GM19023 (cell line): ENCODE measurements around the gene LBHD1.
"Not testable (repeated sequence)": the region's sequence is repeated elsewhere in the genome, so short reads cannot be mapped to it uniquely, and the experiment has no call there.

Source experiments
- ATAC-seq: cut with Tn5 transposase; IDR thresholded peaks from one replicate; pipeline ENCODE4 v1.9.1; 2021; ENCODE audit warnings: mild to moderate bottlenecking, moderate library complexity; ENCODE audit not compliant: unreplicated experiment

LBHD1 gene

DNA sequence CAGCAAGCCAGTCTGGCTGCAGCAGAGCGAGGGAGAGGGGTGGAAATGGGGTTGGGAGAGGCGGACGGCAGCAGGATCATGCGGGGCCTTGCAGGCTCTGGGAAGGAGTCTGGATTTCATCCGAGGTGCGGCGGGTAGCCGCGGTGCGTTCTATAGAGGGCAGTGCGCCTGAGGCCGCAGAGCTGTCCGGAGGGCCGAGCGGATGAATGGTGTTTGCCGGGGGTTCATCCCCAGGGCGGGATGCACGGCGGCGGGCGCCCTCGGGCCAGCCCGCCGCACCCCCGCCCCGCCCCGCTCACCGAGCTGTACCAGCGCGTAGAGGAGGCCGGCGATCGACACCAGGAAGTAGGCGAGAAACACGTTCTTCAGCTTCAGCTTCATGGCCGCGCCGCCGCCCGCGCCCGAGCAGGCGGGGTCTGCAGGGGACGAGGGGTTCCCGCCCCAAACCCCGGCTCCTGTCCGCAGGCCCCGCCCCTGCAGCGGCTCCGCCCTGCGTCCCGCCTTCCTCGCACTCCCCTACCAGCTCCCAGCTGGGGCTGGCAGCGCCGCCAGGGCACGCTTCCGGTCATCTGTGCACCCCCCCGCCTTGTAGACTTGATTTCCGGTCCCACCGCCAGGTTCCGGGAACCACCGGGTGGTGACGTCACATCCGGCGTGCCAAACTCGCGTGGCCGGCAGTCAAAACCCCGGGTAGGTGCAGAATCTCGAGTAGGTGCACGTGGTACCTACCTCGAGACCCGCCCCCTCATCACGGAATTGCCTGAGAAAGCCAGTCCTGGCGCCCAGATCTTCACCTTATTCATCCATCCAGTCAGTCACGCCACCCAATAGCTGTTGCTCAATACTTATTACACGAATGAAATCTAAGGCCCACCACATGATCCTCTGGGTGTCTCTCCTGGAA lies 50.2 kb downstream of the LBHD1 start, which contains the start of gene B3GAT3:
Gene B3GAT3, minus strand, starts transcription at position 420 of the 904 bp plus-strand sequence. Its CDS starts 39 bp downstream, at position 381.
- ATAC-seq: peak; percentile 97

GRCh38 chr11:62621027-62621566 lies 51.0 kb downstream of the LBHD1 start:
- ATAC-seq: no peak

DNA sequence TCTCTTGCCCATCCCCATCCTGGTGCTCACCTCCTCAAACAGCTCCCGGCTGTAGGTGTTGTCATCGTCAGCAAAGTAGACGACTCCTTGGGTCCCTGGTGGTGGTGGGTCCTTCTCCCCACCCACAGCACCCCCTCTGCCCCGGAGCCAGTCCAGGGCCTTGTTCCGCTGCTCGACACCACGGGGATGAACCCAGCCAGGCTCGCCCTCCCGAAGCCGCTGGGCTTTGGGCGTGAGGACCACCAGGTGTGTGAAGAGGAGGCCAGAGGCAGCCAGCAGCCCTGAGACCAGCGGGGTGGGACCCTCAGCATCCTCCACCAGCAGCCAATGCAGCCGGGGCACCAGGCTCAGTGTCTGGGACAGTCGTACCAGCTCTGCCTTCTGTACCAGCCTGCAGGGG lies 55.1 kb downstream of the LBHD1 start:
- ATAC-seq: not testable (repeated sequence)

DNA sequence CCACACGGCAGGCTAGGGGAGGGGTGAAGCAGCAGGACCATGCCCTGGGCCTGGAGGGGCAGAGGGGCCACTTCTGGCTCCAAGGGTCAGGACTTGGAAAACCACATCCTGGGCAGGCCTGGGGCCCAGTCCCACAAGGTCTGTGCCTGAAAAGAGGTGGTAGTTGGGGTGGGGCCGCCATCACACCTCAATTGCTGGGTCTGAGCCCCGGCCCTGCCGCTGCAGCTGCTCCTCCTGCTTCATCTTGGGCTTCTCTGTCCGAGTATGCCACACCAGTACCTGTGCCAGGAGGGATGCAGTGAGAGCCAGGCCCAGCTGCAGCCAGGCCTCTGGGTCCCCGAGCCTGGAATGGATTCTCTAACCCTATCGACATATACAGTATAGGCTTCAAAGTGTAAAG lies 56.5 kb downstream of the LBHD1 start:
- no peak for ATAC-seq

DNA sequence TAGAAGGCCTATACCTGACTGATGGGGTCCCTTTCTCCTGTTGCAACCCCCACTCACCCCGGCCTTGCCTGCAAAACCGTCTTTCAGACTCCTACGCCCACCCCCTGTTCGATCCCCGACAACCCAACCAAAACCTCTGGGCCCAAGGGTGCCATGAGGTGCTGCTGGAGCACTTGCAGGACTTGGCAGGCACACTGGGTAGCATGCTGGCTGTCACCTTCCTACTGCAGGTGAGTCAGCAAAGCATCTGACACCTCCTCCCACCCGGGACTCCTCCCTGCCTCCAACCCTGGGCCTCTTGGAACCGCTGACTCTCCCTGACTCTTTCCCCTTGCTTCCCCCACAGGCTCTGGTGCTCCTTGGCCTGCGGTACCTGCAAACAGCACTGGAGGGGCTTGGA lies 57.8 kb downstream of the LBHD1 start:
- no peak for ATAC-seq

DNA sequence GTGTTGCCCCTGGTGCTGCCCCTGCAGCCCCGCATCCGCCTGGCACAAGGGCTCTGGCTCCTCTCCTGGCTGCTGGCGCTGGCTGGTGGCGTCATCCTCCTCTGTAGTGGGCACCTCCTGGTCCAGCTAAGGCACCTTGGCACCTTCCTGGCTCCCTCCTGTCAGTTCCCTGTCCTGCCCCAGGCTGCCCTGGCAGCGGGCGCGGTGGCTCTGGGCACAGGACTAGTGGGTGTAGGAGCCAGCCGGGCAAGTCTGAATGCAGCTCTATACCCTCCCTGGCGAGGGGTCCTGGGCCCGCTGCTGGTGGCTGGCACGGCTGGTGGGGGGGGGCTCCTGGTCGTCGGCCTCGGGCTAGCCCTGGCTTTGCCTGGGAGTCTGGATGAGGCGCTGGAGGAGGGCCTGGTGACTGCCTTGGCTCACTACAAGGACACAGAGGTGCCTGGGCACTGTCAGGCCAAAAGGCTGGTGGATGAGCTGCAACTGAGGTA lies 58.7 kb downstream of the LBHD1 start:
- no peak for ATAC-seq
